HepG2 (cell line): ENCODE results near the gene ROPN1B. TPM values are rescaled to one million over a fixed set of nuclear protein-coding genes. Genes with fewer than 3 reads are reported as not detected.

Experiments
- ATAC-seq: fragments of 200-7000 bp; cut with Tn5 transposase; 3 replicates; pipeline ENCODE4 v1.9.1; 2020; ENCODE audit warnings: mild to moderate bottlenecking, moderate library complexity
- BruUV-seq: library from RNA; stranded (reverse); fragments of 400-500 nt; replicated peaks from 2 replicates; lab custom pipeline; 2021; lab: Mats Ljungman, UMichigan
- CTCF ChIA-PET: fragments of 300-600 bp; formaldehyde crosslinking; extraction: SDS; loops from one replicate; lab custom pipeline; 2021; ENCODE audit warnings: low total read pairs, inconsistent platforms, low intra/inter-chr PET ratio; lab: Yijun Ruan, JAX
- POLR2A ChIA-PET: fragments of 350-600 bp; sonication (Branson Sonifier 250); formaldehyde crosslinking; loops from one replicate; lab custom pipeline; 2020; ENCODE audit warnings: antibody characterized with exemption, inconsistent platforms; lab: Yijun Ruan, JAX
- DNase-seq: peaks from one replicate; pipeline ENCODE4 v3.0.0-alpha.2; 2015; ENCODE audit warnings: low spot score
- FAIRE-seq: peaks from 3 replicates; lab custom pipeline; 2011; peaks lifted over from hg19 to GRCh38; lab: Jason Lieb, UNC
- H2AFZ ChIP-seq: one replicate; pipeline ENCODE4 v1.6.1; 2011; ENCODE audit warnings: low read length, inconsistent platforms
- H3K27ac ChIP-seq: fragments of 300-600 bp; 3 replicates; pipeline ENCODE4 v1.8.0; 2011; ENCODE audit warnings: mixed run types, mild to moderate bottlenecking, mixed read lengths, low read length, inconsistent platforms; ENCODE audit not compliant: insufficient read depth; ENCODE audit errors: extremely low read length
- H3K27me3 ChIP-seq, 2 experiments: fragments of 200-600 bp in 1 of 2; 2 replicates in 1 of 2; 3 replicates in 1 of 2; pipeline versions ENCODE4 v1.6.0 to v1.8.0; 2011; ENCODE audit warnings: low read length in 2 of 2, mild to moderate bottlenecking in 2 of 2, moderate library complexity in 2 of 2, inconsistent platforms in 1 of 2; ENCODE audit not compliant: insufficient read depth in 2 of 2, control insufficient read depth in 1 of 2
- H3K36me3 ChIP-seq, 2 experiments: fragments of 200-600 bp in 1 of 2; replicated peaks in 1 of 2; 2 replicates in 1 of 2; 3 replicates in 1 of 2; pipeline versions ENCODE4 v1.5.1 to v1.8.0; 2011; ENCODE audit warnings: low read length in 2 of 2, inconsistent platforms in 1 of 2; ENCODE audit not compliant: insufficient read depth in 2 of 2, control insufficient read depth in 1 of 2
- H3K4me1 ChIP-seq: 2 replicates; pipeline ENCODE4 v1.5.1; 2012; ENCODE audit warnings: low read length, inconsistent platforms; ENCODE audit not compliant: insufficient read depth
- H3K4me2 ChIP-seq: 2 replicates; pipeline ENCODE4 v1.6.0; 2011; ENCODE audit warnings: low read depth, low read length, inconsistent platforms
- H3K4me3 ChIP-seq, 3 experiments: fragments of 200-600 bp in 1 of 3; sonication (generic), shearing (Covaris generic) in 1 of 3; replicated peaks in 1 of 3; 2 replicates each; pipeline ENCODE4 v1.5.1; 2011 to 2016; ENCODE audit warnings: low read length in 3 of 3, inconsistent platforms in 2 of 3, low read depth in 2 of 3, mild to moderate bottlenecking in 2 of 3, control low read depth in 1 of 3, mixed read lengths in 1 of 3; ENCODE audit not compliant: insufficient read depth in 1 of 3
- H3K79me2 ChIP-seq: one replicate; pipeline ENCODE4 v1.6.1; 2011; ENCODE audit warnings: low read length, inconsistent platforms; ENCODE audit not compliant: insufficient read depth
- H3K9ac ChIP-seq: 2 replicates; pipeline ENCODE4 v1.6.0; 2011; ENCODE audit warnings: mild to moderate bottlenecking, low read depth, low read length, inconsistent platforms; ENCODE audit not compliant: insufficient read depth
- H3K9me3 ChIP-seq: 2 replicates; pipeline ENCODE4 v1.5.1; 2012; ENCODE audit warnings: mild to moderate bottlenecking, low read length
- H4K20me1 ChIP-seq: 2 replicates; pipeline ENCODE4 v1.6.0; 2011; ENCODE audit warnings: inconsistent platforms, mild to moderate bottlenecking, low read length, moderate library complexity; ENCODE audit not compliant: insufficient read depth
- CENPBD1 ChIP-seq: sonication (generic); formaldehyde crosslinking; IDR thresholded peaks from 2 replicates; pipeline ENCODE4 v1.8.0; 2022; ENCODE audit warnings: missing genetic modification reagents, low read depth, mild to moderate bottlenecking, borderline replicate concordance
- ESRRA ChIP-seq: sonication (generic); formaldehyde crosslinking; IDR thresholded peaks from 2 replicates; pipeline ENCODE4 v1.5.1; 2020; ENCODE audit warnings: mild to moderate bottlenecking, low read depth, missing genetic modification reagents
- HDAC1 ChIP-seq: sonication (generic); formaldehyde crosslinking; IDR thresholded peaks from 2 replicates; pipeline ENCODE4 v1.5.1; 2020; ENCODE audit warnings: mild to moderate bottlenecking, missing genetic modification reagents
- KDM5A ChIP-seq: fragments of 200-600 bp; sonication (generic); IDR thresholded peaks from 2 replicates; pipeline ENCODE4 v1.7.0; 2018; ENCODE audit warnings: antibody characterized with exemption, mild to moderate bottlenecking, low read length, borderline replicate concordance
- RBM22 ChIP-seq: fragments of 200-400 bp; formaldehyde crosslinking; optimal IDR thresholded peaks from 2 replicates; pipeline ENCODE3; 2017; ENCODE audit warnings: mild to moderate bottlenecking, low read length, moderate library complexity
- SSRP1 ChIP-seq: IDR thresholded peaks from 2 replicates; pipeline ENCODE4 v1.6.1; 2016; ENCODE audit warnings: control low read depth
- THYN1 ChIP-seq: sonication (generic); formaldehyde crosslinking; IDR thresholded peaks from 2 replicates; pipeline ENCODE4 v1.8.1; 2023; ENCODE audit warnings: low read depth, mild to moderate bottlenecking, moderate library complexity, missing genetic modification reagents, borderline replicate concordance
- UBTF ChIP-seq: sonication (generic); formaldehyde crosslinking; IDR thresholded peaks from 2 replicates; pipeline ENCODE4 v1.4.0; 2020; ENCODE audit warnings: mild to moderate bottlenecking, missing genetic modification reagents
- ZNF101 ChIP-seq: sonication (generic); formaldehyde crosslinking; IDR thresholded peaks from 2 replicates; pipeline ENCODE4 v1.4.0; 2020; ENCODE audit warnings: mild to moderate bottlenecking, low read depth, missing genetic modification reagents, borderline replicate concordance
- ZNF138 ChIP-seq: sonication (generic); formaldehyde crosslinking; IDR thresholded peaks from 2 replicates; pipeline ENCODE4 v1.5.0; 2020; ENCODE audit warnings: mild to moderate bottlenecking, low read depth, missing genetic modification reagents
- WGBS: methylation state at CpG from one replicate; pipeline ENCODE4 v1.1.6; 2017; ENCODE audit warnings: low lambda C conversion rate; 5-methylcytosine and 5-hydroxymethylcytosine counted together
- in situ Hi-C: cut with HindIII; loops from 2 replicates; pipeline ENCODE4 v1.10.0; 2017; ENCODE audit warnings: low pct_unique_long_range_greater_than_20kb; ENCODE audit not compliant: extremely low pct_ligation_motif_present
- intact Hi-C: fragments of 100-400 bp; cut with micrococcal nuclease; formaldehyde crosslinking; loops from one replicate; pipeline ENCODE4 v1.10.0; 2022; ENCODE audit not compliant: unreplicated experiment
- polyA plus RNA-seq, 8 experiments: library from polyadenylated mRNA; depleted of rRNA in 3 of 8; stranded (reverse) in 7 of 8; unstranded in 1 of 8; fragments of >200 nt; fragmentation: Illumina TruSeq in 4 of 8; extraction: Trizol in 4 of 8; gene quantifications; 2 replicates each; pipeline versions ENCODE4 v1.2.1 to v1.2.3, GENCODE V29; 2011 to 2016; ENCODE audit warnings: low read depth in 4 of 8, missing spikeins in 1 of 8, mixed read lengths in 1 of 8; ENCODE audit not compliant: insufficient read depth in 1 of 8
- total RNA-seq, 5 experiments: library from RNA; depleted of rRNA; stranded (reverse); fragments of >200 nt; fragmentation: Illumina TruSeq; extraction: Trizol; gene quantifications; 2 replicates each; pipeline ENCODE4 v1.2.3, GENCODE V29; 2016; ENCODE audit warnings: low read depth in 1 of 5

The ROPN1B gene
- total and polyA plus RNA-seq, 2 of the 13 experiments (the other 11 are each of a cell fraction or from before 2014, with no cell fraction given), result not detected

GRCh38 chr3:126026277-126026751 lies 57.3 kb downstream of the ROPN1B start:
- no peak for TF ChIP-seq THYN1 (CRISPR knock-in tag)
- TF ChIP-seq RBM22, result no peak
- TF ChIP-seq CENPBD1 (CRISPR knock-in tag), result no peak
- no peak for TF ChIP-seq ESRRA (CRISPR knock-in tag)
- TF ChIP-seq HDAC1 (CRISPR knock-in tag), result no peak
- TF ChIP-seq UBTF (CRISPR knock-in tag), result no peak
- TF ChIP-seq ZNF138 (CRISPR knock-in tag), result no peak
- TF ChIP-seq SSRP1 (CRISPR knock-in tag), result no peak
- TF ChIP-seq KDM5A, result no peak
- no peak for TF ChIP-seq ZNF101 (CRISPR knock-in tag)
- CTCF ChIA-PET, result no interaction called here

More at GRCh38 chr3:126026277-126026751, 57.3 kb downstream of the ROPN1B start:
- H3K79me2 ChIP-seq, result no peaks in the 10 kb centered on the region
- POLR2A ChIA-PET, result no interaction called here
- DNase-seq (no peak), ATAC-seq (no peak), FAIRE-seq (no peak)
- no peak overlapping the region for H3K4me2 ChIP-seq
- H3K4me3 ChIP-seq, result no peak overlapping the region
- H2AFZ ChIP-seq, result no peak overlapping the region
- no peak overlapping the region for H3K9ac ChIP-seq
- no peaks in the 10 kb centered on the region for H4K20me1 ChIP-seq
- H3K36me3 ChIP-seq, result peaks cover 1 to 6% of the 10 kb centered on the region in 2 experiments; a peak in 2 of 5 replicates
- BruUV-seq, result no TSS peak
- in situ Hi-C loops, result no loop called here
- intact Hi-C loops, result no loop called here
- no peaks in the 10 kb centered on the region for H3K27me3 ChIP-seq
- WGBS, result 97% methylated on average over 11 of the region's 11 CpGs
- peaks cover 15% of the 10 kb centered on the region for H3K9me3 ChIP-seq
- H3K27ac ChIP-seq, result no peak overlapping the region
- no peaks in the 10 kb centered on the region for H3K4me1 ChIP-seq
